Smooth muscle cell of the brain vasculature (primary cell): ENCODE data around the gene CRTAC1.

Experiments used
- DNase-seq: peaks from one replicate; pipeline ENCODE4 v3.0.0-alpha.2; 2012; ENCODE audit warnings: low read depth, low spot score

Gene CRTAC1

GRCh38 chr10:98030093-98030821, at the start of gene CRTAC1:
Gene CRTAC1 (minus strand): TSS chr10:98030621. CDS start chr10:98030472, 149 bp downstream.
- DNase-seq, result no peak

- no peak for DNase-seq
Observed at GRCh38 chr10:98078774-98079173, 48.4 kb upstream of the CRTAC1 start.

- DNase-seq, result no peak
Observed at GRCh38 chr10:98077223-98077622, 46.8 kb upstream of the CRTAC1 start.

- DNase-seq, result no peak
Observed at GRCh38 chr10:98076086-98076485, 45.7 kb upstream of the CRTAC1 start.

- no peak for DNase-seq
Observed at GRCh38 chr10:98074315-98074911, 44.0 kb upstream of the CRTAC1 start.

- DNase-seq, result no peak
Observed at GRCh38 chr10:98067165-98067564, 36.7 kb upstream of the CRTAC1 start.

GRCh38 chr10:98063740-98064027, 33.3 kb upstream of the CRTAC1 start:
- no peak for DNase-seq

GRCh38 chr10:98062424-98062823, 32.0 kb upstream of the CRTAC1 start:
- DNase-seq, result no peak

- no peak for DNase-seq
Observed at GRCh38 chr10:98060079-98060478, 29.7 kb upstream of the CRTAC1 start.

- no peak for DNase-seq
Observed at GRCh38 chr10:98058295-98058694, 27.9 kb upstream of the CRTAC1 start.

- DNase-seq, result no peak
Observed at GRCh38 chr10:98055841-98056516, 25.6 kb upstream of the CRTAC1 start.

- no peak for DNase-seq
Observed at GRCh38 chr10:98047009-98047741, 16.8 kb upstream of the CRTAC1 start.

GRCh38 chr10:98045785-98046389, 15.5 kb upstream of the CRTAC1 start:
- peak; percentile 10 for DNase-seq

- DNase-seq, result peak; percentile 20
Observed at GRCh38 chr10:98041352-98042043, 11.1 kb upstream of the CRTAC1 start.

GRCh38 chr10:98039690-98040381, 9.4 kb upstream of the CRTAC1 start:
- DNase-seq, result no peak

GRCh38 chr10:98038288-98038687, 7.9 kb upstream of the CRTAC1 start:
- no peak for DNase-seq

GRCh38 chr10:98035599-98035998, 5.2 kb upstream of the CRTAC1 start:
- no peak for DNase-seq

GRCh38 chr10:98033515-98033914, 3.1 kb upstream of the CRTAC1 start:
- no peak for DNase-seq

- DNase-seq, result no peak
Observed at GRCh38 chr10:98031440-98031839, 1.0 kb upstream of the CRTAC1 start.

- DNase-seq, result no peak
Observed at GRCh38 chr10:98030991-98031431, 590 bp upstream of the CRTAC1 start.
